ENCODE measurements around the gene KLHL7.
"Not testable (repeated sequence)": the region's sequence is repeated elsewhere in the genome, so short reads cannot be mapped to it uniquely, and the experiment has no call there.

KLHL7 gene

DNA sequence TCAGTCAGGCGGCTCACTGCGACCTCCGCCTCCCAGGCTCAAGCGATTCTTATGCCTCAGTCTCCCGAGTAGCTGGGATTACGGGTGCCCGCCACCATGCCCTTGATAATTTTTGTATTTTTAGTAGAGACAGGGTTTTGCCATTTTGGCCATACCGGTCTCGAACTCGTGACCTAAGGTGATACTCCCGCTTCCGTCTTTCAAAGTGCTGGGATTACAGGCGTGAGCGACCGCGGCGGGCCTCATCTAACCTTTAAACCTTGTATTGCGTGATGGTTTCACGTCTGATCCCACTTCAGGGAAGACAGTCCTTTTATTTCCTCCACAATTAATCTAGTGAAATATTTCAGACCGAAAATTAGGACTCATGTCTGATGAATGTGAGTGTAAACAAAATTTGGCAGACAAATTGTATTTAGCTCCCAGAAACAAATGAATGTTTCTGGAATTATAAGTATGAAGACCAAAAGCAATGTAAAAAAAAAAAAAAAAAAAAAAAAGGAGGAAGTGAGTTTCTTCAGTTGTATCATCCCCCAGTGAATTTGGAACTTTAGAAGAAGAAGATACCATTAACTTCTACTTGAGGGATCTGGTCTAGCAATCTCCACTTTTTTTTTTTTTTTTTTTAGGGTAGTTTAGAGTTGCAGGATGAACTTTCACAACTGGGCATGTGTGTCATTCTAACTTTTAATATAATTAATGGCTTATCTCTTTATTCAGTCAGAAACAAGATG, 77.9 kb downstream of the KLHL7 start:
- DNase-seq (ENCODE audit: low spot score): no peak

DNA sequence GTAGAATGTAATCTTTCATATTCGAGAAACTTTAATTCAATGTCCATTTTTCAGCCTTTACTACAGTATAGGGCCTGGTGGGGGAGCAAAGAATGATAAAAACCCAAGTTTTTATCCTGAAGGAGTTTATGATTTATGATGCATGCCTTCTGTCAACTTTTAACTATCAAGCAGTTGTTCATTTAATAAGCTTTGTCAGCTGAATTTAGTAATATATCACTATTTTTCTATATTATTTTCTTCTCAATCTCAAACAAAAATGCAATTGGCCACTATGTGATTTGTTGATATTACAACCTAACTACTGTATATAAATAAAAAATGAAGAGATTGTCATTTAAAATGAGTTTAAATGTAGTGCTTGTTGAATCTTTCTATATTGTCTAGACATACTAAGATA, 78.7 kb downstream of the KLHL7 start:
- DNase-seq (ENCODE audit: low spot score): no peak

DNA sequence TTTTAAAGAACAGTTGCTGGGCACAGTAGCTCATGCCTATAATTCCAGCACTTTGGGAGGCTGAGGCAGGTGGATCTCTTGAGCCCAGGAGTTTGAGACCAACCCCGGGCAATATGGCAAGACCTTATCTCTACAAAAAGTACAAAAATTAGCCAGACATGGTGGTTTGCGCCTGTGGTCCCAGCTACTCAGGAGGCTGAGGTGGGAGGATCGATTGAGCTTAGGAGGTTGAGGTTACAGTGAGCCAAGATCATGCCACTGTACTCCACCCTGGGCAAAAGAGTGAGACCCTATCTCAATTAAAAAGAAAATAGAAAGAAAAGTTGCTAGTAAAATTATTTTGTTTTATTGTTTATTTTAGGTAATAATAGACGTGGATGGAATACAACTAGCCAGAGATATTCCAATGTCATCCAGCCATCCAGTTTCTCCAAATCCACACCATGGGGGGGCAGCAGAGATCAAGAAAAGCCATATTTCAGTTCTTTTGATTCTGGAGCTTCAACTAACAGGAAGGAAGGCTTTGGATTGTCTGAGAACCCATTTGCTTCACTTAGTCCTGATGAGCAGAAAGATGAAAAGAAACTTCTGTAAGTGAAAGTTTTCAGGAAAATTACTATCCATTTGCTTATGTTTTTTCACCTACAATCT, 79.2 kb downstream of the KLHL7 start:
- no peak for DNase-seq (ENCODE audit: low spot score)

DNA sequence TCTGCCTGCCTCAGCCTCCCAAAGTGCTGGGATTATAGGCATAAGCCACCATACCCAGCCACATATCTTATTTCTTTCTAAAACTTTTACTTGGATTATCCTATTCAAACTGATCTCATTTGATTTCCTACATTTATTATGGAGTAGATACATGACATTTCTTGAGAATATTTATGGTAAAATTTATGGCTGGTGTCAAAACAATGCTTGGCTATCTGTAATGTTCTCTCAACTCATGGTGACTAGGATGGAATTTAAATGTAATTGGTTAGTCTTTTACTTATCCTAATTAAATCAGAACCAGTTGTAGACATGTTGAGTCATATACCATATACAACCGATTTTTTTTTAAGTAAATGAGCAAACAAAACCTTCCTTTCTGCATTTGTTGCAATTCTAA, 80.4 kb downstream of the KLHL7 start:
- no peak for DNase-seq (ENCODE audit: low spot score)

DNA sequence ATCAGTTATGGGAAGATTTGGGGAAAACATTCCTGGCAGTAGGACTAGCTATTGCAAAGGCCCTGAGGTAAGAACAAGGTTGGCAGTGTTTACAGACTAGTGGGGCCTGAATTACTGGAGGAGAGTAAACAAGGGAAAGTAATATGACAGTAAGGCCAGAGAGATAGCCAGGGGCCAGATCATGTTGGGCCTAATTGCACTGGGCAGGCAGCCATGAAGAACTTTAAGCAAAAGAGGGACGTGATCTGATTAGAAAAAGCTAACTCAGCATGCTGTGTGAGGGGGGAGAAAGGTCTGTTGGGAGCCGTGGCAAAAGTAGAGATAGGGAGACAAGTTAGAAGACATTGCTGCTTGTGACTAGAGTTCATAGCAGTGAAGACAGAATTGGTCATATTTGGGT, 85.4 kb downstream of the KLHL7 start:
- DNase-seq (ENCODE audit: low spot score): no peak

DNA sequence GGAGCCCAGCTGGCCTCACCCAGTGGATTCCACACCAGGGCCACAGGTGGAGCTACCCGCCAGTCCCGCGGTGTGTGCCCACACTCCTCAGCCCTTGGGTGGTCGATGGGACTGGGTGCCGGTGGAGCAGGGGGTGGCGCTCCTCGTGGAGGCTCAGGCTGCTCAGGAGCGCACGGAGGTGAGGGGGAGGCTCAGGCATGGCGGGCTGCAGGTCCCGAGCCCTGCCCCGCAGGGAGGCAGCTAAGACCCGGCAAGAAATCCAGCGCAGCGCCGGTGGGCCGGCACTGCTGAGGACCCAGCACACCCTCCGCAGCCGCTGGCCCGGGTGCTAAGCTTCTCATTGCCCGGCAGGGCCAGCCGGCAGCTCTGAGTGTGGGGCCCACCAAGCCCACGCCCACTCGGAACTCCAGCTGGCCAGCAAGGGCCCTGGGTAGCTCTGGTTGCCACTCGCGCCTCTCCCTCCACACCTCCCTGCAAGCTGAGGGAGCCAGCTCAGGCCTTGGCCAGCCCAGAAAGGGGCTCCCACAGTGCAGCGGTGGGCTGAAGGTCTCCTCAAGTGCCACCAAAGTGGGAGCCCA, 88.2 kb downstream of the KLHL7 start:
- DNase-seq (ENCODE audit: low spot score): not testable (repeated sequence)

DNA sequence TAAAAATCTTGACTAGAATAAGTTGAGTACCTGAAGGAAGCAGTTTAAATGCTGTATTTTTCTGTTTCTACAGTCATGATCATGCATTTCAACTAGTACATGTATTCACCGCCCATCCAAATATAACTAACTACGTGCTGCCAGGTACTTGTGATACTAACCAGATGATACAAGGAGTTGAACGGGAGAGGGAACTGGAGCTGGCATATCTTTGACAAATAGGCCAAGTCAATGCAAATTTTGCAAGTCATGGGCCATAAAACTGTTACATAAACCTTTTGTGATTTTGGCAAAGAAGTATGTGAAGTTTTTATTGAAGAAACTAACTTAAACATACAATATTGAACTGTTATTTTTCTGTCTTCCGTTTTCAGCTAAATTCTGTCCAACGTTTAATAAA, 90.7 kb downstream of the KLHL7 start:
- DNase-seq (ENCODE audit: low spot score): no peak

DNA sequence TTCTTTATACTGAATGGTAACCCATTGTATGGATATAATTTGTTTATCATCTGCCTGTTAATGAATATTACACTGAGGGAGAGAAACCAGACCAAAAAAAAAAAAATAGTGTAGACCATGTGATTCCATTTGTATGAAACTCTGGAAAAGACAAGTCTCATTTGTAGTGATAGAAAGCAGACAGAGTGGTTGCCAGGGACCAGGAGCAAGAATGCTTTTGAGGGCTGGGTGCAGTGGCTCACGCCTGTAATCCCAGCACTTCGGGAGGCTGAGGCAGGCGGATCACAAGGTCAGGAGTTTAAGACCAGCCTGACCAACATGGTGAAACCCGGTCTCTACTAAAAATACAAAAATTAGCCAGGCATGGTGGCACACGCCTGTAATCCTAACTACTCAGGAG, 92.2 kb downstream of the KLHL7 start:
- DNase-seq (ENCODE audit: low spot score): not testable (repeated sequence)

DNA sequence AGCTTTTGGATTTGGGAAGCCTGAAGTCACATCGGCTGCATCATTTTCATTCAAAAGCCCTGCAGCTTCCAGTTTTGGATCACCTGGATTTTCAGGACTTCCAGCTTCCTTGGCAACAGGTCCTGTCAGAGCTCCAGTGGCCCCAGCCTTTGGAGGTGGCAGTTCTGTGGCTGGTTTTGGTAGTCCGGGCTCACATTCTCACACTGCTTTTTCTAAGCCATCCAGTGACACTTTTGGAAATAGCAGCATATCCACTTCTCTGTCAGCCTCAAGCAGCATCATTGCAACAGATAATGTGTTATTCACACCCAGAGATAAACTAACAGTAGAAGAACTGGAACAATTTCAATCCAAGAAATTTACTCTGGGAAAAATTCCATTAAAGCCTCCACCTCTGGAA, 94.7 kb downstream of the KLHL7 start:
- no peak for DNase-seq (ENCODE audit: low spot score)

DNA sequence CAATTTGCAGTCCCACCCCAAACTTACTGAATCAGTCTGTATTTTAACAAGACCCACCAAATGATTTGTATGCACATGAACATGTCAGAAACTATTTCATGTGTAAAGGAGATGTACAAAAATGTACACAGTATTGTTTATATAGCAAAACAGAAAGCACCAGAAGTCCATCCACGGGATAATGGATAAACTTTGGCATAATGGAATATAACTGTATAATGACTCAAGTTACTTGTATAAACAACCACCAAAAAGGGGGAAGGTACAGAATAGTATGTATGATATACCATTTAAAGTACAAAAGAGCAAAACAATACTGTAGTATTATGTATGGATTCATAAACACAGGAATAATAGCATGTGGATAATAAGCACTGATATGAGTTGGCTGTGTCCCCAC, 98.7 kb downstream of the KLHL7 start:
- DNase-seq (ENCODE audit: low spot score): no peak

DNA sequence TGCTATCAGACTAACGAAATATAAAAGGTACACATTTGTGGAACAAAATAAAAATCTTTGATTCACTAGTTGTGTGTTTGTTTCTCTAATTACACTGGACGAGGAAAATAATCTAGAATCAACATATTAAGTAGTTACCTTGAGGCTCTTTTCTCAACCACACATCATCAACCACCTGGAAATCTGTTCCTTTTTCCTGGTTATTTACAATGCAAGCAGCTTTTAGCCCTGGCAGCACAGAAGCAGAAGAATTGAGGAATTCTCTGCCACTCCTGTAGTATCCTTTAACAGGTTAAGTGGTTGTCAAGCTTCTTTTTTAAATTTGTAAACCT, 100.0 kb downstream of the KLHL7 start:
- no peak for DNase-seq (ENCODE audit: low spot score)

DNA sequence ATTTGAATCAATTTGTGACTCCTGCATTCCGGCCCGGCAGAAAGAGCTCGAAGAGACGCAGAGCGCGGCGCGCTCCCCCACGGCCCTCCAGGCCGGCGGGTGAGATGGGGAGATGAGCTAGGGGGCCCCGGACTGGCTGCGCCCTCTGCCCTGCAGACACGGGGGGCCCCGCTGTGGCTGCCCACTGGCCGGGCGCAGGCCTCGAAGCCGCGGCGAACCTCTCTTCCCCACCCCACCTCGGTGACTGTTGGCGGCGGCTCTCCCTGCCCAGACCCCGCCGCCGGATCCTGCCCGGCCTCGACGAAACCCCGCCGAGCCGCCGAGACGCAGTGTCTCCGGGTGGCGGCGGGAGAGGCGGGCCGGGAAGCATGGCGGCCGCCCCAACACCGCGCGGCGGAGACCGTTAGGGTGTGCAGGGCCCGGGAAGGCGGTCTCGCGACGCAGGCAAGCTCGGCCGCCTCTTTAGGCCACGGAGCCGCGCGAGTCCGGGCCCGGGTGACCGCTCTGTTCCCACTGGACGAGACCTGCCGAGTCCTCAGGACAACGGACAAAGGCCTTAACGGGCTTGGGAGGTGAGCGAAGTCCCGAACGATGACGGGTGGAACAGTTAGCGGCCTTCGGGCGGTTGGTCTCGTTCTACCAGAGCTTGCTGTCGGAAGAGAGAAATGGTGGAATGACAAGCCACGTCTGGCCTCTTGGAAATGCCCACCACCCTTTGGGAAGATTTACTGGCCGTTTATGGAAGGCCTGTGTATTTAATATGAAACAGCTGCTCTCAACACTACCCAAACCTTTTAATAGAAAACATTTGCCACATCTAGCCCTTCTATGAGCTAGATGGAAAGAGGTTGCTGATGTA, 100.6 kb downstream of the KLHL7 start:
- DNase-seq (ENCODE audit: low spot score): no peak

DNA sequence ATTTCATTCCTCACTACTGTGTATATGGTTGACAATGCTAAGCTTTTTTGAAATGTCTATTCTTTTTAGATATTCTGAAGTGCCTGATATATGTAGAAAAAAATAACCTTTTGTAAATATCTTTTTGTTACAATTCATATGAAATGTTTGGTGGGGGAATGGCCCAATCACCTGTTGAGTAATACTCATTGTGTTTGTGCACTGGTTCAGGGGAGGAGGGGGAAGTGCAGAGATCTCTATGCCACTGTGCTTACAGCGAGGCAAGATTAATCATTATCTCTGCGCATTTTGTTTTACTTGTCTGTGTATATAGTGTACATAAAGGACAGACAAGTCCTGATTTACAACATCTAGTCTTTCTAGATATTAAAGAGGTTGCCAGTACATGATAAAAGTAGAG, 101.4 kb downstream of the KLHL7 start:
- DNase-seq (ENCODE audit: low spot score): no peak

DNA sequence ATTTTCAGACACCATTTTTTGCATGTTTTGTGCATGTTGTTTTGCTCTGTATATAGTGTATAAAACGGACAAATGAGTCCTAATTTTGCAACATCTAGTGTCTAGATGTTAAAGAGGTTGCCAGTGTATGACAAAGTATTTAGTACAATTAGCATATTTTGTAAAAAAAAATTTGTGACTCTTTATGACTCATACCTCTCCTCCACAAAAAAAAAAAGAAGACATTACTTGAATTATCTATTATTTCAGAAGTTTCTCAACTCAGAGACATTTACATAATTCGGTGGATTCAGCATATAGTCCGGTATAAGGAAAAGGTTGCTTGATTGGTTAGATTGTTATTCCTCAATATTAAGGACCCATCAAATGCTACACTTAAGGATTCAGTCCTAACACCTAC, 102.3 kb downstream of the KLHL7 start:
- DNase-seq (ENCODE audit: low spot score): no peak

DNA sequence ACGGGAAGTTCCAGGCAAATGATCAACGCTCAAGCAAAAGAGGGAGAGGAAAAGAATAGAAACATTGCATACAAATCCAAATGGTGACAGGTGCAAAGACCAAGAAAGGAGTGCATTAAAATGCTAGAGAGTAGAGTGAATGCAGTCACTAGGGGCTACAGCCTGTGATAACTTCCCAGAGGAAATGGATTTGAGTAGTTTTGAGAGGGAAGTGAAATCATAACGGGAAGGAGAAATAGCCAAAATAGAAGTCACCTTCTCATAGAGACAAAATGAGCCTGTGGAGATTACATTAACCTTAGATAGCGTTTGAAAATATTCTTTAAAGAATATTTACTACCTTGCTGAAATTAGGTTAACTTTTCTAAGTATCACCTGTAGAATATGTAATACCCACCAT, 102.7 kb downstream of the KLHL7 start:
- DNase-seq (ENCODE audit: low spot score): no peak

DNA sequence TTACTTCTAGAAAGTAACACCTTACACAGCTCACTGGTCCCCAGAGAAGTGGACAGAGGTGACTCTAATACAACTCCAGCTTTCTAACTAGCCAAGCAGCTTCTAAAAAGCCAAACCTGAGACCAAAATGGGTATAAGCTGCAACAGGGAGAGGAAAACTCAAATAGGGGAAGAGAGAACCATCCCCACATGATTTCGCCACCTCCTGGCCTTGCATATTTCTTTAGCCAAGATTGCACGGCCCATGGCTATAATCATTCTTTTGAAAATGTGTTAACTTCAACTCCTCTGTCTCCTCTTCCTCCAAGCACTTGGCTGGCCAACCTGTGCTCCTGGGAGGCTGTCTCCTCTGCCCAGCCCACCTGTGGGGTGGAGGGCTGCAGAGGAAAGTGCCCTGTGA, 104.9 kb downstream of the KLHL7 start:
- no peak for DNase-seq (ENCODE audit: low spot score)

DNA sequence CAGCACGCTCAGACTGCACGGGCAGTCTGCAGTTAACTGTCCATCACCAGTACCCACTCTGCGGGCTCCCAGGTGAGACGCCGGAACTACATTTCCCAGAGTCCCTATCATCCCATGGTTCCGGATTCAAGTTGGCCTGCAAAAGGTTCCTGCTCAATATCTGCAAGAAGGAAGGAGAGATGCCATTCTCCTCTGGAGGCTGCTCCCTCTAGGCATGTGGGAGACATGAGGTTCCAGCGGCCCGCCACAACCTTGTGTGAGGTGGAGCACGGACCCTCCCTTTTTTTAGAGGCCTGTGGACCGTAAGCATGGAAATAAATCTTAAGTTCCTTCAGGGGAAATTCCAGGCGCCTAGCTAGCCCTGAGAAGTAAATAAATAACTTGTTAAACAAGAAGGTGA, 106.0 kb downstream of the KLHL7 start:
- DNase-seq (ENCODE audit: low spot score): no peak

DNA sequence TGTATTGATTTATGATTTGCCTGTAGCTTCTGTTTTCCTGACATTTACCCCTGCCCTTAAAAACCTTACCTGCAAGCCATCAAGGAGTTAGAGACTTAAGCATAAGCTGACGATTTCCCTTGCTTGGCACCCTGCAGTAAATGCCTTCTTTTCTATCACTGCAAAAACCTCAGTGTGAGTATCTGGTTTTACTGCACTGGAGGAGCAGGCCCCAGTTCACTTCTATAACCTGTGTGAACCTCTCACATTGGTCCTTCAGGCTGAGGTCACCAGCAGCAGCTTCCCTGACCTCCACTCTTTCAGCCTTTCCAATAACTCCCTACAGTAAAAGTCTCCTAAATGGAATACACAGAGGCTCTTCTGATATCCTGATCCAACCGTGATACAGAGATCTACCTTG, 106.8 kb downstream of the KLHL7 start:
- DNase-seq (ENCODE audit: low spot score): no peak

DNA sequence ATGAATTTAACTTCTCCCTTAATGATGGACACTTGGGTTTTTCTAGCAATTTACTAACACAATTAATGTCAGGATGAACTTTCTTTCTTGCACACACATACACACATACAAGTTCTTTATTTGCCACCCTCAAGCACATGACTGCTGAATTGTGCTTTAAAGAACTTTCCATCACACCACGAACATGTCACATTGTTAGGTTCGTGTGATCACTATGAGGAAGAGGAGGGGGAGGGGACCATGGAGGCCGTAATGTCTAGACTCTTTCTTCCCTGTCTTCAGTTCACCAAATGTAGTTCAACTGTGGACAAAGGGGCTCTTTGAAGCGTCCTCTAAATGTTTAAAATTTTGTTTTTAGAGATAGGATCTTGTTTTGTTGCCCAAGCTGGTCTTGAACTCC, 107.3 kb downstream of the KLHL7 start:
- no peak for DNase-seq (ENCODE audit: low spot score)

DNA sequence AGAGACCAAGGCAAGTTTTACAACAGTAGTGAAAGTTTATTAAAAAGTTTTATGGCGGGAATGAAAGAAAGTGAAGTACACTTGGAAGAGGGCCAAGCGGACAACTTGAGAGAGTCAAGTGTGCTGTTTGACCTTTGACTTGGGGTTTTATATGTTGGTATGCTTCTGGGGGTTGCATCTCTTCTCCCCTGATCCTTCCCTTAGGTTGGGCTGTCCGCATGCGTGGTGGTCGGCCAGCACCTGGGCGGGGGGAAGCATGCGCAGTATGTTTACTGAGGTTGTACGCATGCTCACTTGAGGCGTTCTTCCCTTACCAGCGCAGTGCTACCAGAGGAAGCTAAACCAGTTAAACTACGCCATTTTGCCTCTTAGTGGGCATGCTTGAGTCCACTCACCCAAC, 108.2 kb downstream of the KLHL7 start:
- DNase-seq (ENCODE audit: low spot score): no peak

DNA sequence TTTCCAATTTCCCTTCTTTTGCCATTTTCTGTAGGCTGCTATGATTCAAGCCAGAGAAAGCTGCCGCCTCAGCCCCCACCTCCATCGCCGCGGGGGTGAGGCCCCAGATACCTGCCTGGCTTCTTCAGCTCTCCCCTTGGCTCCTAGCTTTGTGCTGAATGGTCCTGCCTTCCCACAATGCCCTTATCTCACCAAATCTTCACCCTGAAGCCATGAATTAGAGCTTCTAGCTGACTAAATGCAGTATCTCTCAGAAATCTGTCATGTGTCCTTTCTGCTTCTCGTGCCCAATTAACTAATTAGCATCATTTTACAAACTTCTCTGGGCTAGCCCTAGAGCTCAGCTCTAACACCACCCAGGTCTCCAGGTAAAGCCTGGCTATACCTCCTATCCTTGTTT, 108.8 kb downstream of the KLHL7 start:
- DNase-seq (ENCODE audit: low spot score): no peak

DNA sequence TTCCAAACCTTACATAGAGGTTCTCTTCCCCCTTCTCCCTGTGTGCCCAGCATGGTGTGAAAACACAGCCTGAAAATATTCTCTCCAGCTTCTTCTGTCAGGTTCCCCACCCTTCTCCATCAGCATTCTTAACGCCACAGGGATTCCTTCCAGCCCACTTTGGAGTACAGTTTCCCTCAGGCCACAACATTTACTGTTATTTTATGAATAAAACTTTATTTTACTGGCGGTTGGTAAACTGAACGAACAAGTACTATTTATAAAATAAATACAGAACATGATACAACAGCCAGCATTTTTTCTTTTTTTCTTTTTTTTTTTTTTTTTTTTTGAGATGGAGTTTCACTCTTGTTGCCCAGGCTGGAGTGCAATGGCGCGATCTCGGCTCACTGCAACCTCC, 109.4 kb downstream of the KLHL7 start:
- DNase-seq (ENCODE audit: low spot score): no peak

DNA sequence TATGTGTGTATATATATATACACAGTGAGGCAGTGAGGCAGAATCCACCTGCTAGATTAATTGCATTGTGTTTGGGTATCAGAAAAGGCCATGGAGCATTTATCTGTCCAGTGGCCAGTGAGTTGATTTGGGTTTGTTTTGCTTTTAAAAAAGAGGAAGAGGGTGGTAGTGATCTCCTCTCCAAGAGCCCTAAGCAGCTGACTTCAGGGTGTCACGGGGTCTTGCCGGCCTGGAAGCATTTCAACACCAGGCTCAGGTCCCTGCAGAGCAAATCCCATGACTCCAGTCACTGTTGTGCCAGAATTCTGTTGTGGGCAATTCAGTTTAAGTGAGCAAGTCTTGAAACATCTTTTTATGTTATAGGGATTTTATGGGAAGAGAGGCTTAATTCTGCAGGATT, 110.4 kb downstream of the KLHL7 start:
- DNase-seq (ENCODE audit: low spot score): no peak

Data from CD4-positive, alpha-beta T cell treated with Interleukin-6 at 100 ng/mL for 8 hours (primary cell).